ENCODE results near the gene MEGF11.

DNA sequence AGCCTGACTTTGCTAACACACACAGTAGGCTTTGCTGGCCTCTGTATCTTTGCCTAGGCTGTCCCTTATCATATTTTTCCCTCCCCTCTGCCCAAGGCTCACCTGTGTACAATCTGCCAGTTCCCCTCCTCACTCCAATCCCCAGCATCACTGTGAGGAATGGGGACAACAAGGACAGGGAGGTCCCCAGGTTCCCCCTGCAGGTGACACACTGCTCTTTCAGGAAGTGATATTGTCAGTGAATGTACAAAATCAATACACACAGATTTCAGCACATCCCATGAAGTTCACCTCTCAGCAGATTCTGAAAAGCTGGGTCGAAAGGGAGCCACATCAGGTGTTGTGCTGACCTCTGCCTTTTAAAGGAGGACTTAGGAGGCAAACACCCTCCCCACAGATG lies 206.8 kb downstream of the MEGF11 start:
- TF ChIP-seq, protein P1, sequence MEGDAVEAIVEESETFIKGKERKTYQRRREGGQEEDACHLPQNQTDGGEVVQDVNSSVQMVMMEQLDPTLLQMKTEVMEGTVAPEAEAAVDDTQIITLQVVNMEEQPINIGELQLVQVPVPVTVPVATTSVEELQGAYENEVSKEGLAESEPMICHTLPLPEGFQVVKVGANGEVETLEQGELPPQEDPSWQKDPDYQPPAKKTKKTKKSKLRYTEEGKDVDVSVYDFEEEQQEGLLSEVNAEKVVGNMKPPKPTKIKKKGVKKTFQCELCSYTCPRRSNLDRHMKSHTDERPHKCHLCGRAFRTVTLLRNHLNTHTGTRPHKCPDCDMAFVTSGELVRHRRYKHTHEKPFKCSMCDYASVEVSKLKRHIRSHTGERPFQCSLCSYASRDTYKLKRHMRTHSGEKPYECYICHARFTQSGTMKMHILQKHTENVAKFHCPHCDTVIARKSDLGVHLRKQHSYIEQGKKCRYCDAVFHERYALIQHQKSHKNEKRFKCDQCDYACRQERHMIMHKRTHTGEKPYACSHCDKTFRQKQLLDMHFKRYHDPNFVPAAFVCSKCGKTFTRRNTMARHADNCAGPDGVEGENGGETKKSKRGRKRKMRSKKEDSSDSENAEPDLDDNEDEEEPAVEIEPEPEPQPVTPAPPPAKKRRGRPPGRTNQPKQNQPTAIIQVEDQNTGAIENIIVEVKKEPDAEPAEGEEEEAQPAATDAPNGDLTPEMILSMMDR (conservative IDR thresholded peaks at IDR 0.05 in 1 of 2, IDR thresholded peaks at IDR 0.05 in 1 of 2; ENCODE audit: low read depth in 1 of 2, low read length in 2 of 2), result no peak
- no peak for TF ChIP-seq EZH2 (IDR thresholded peaks at IDR 0.05; ENCODE audit: low read length, missing control alignments)
